Activated CD4-positive, alpha-beta memory T cell treated with anti-CD3 and anti-CD28 coated beads, Interleukin-2, amount 10 ng/mL, durations not matched to agents 7 days and 5 days (primary cell): Measurements from ENCODE around the gene ATOH8. TPM values are rescaled to one million over a fixed set of nuclear protein-coding genes. Genes with fewer than 3 reads are reported as not detected.

Experiments used
- CTCF ChIA-PET: fragments of 350-600 bp; sonication (Branson Sonifier 250); formaldehyde crosslinking; loops from one replicate; lab custom pipeline; 2021; ENCODE audit warnings: antibody characterized with exemption, inconsistent platforms; lab: Charles Lee
- POLR2A ChIA-PET: fragments of 350-600 bp; sonication (Branson Sonifier 250); formaldehyde crosslinking; loops from one replicate; lab custom pipeline; 2021; ENCODE audit warnings: antibody characterized with exemption; lab: Charles Lee
- DNase-seq: peaks from one replicate; pipeline ENCODE4 v3.0.0-alpha.2; 2020
- H3K27ac Mint-ChIP-seq: one replicate; pipeline ENCODE4 v1.8.0; 2021; ENCODE audit warnings: mild to moderate bottlenecking, mixed read lengths
- H3K27me3 Mint-ChIP-seq: one replicate; pipeline ENCODE4 v1.8.0; 2021; ENCODE audit warnings: mixed read lengths
- H3K36me3 Mint-ChIP-seq: one replicate; pipeline ENCODE4 v1.8.0; 2021; ENCODE audit warnings: low read depth, mixed read lengths
- H3K4me1 Mint-ChIP-seq: one replicate; pipeline ENCODE4 v1.8.0; 2021; ENCODE audit warnings: mixed read lengths
- H3K4me3 Mint-ChIP-seq: one replicate; pipeline ENCODE4 v1.8.0; 2021; ENCODE audit warnings: mild to moderate bottlenecking, mixed read lengths
- H3K9me3 Mint-ChIP-seq: one replicate; pipeline ENCODE4 v1.8.0; 2021; ENCODE audit warnings: mixed read lengths
- total RNA-seq, 2 experiments: library from RNA; stranded (reverse); gene quantifications; one replicate each; pipeline ENCODE4 v1.2.3, GENCODE V29; 2021

The ATOH8 gene
- total RNA-seq, 2 experiments from 2014 or later: 0.55 to 0.78 TPM

GRCh38 chr2:85731606-85732005 lies 22.2 kb upstream of the ATOH8 start:
- no peak overlapping the region for H3K4me3 Mint-ChIP-seq
- no peaks in the 10 kb centered on the region for H3K9me3 Mint-ChIP-seq
- no peak for DNase-seq
- ChIA-PET POLR2A (no interaction called here), CTCF (interaction anchor here (1.3 kb wide), 1 partner anchor 82 kb away, joined by 3 read pairs; no protein-coding TSS in a partner anchor)
- no peak overlapping the region for H3K27ac Mint-ChIP-seq
- peaks cover 34% of the 10 kb centered on the region for H3K27me3 Mint-ChIP-seq
- peaks cover 9% of the 10 kb centered on the region for H3K4me1 Mint-ChIP-seq
- H3K36me3 Mint-ChIP-seq: no peaks in the 10 kb centered on the region

GRCh38 chr2:85732467-85733120 lies 21.2 kb upstream of the ATOH8 start:
- CTCF ChIA-PET: interaction anchor here (1.3 to 1.6 kb wide), 3 partner anchors 19 to 81 kb away, joined by 3 read pairs; no protein-coding TSS in a partner anchor
- no peak overlapping the region for H3K4me3 Mint-ChIP-seq

GRCh38 chr2:85733121-85733960 lies 20.4 kb upstream of the ATOH8 start:
- ChIA-PET POLR2A (no interaction called here), CTCF (interaction anchor here (1.3 to 1.6 kb wide), 3 partner anchors 18 to 54 kb away, joined by 3 read pairs; no protein-coding TSS in a partner anchor)
- Mint-ChIP-seq H3K27ac (no peak overlapping the region), H3K36me3 (no peaks in the 10 kb centered on the region), H3K27me3 (peaks cover 40% of the 10 kb centered on the region), H3K4me1 (peaks cover 9% of the 10 kb centered on the region), H3K4me3 (no peak overlapping the region), H3K9me3 (no peaks in the 10 kb centered on the region)
- no peak for DNase-seq

More at GRCh38 chr2:85732467-85733120, 21.2 kb upstream of the ATOH8 start:
- H3K4me1 Mint-ChIP-seq: peaks cover 9% of the 10 kb centered on the region
- H3K27ac Mint-ChIP-seq: no peak overlapping the region
- POLR2A ChIA-PET: no interaction called here
- no peaks in the 10 kb centered on the region for H3K9me3 Mint-ChIP-seq
- no peaks in the 10 kb centered on the region for H3K36me3 Mint-ChIP-seq
- peaks cover 39% of the 10 kb centered on the region for H3K27me3 Mint-ChIP-seq
- no peak for DNase-seq

- POLR2A ChIA-PET: no interaction called here
- Mint-ChIP-seq H3K36me3 (no peaks in the 10 kb centered on the region), H3K4me3 (no peak overlapping the region), H3K27me3 (peaks cover 44% of the 10 kb centered on the region), H3K4me1 (peaks cover 9% of the 10 kb centered on the region), H3K9me3 (no peaks in the 10 kb centered on the region), H3K27ac (no peak overlapping the region)
- no peak for DNase-seq
- CTCF ChIA-PET: interaction anchor here (1.3 kb wide), 1 partner anchor 55 kb away, joined by 3 read pairs; no protein-coding TSS in a partner anchor
These were observed 19.8 kb upstream of the ATOH8 start for GRCh38 chr2:85734015-85734414.

- POLR2A ChIA-PET: no interaction called here
- Mint-ChIP-seq H3K9me3 (no peaks in the 10 kb centered on the region), H3K27ac (no peak overlapping the region), H3K27me3 (peaks cover 46% of the 10 kb centered on the region), H3K36me3 (no peaks in the 10 kb centered on the region), H3K4me3 (no peak overlapping the region), H3K4me1 (no peaks in the 10 kb centered on the region)
- no peak for DNase-seq
- CTCF ChIA-PET: interaction anchor here (0.9 kb wide), 1 partner anchor 10 kb away, joined by 3 read pairs; no protein-coding TSS in a partner anchor
These were observed 18.7 kb upstream of the ATOH8 start for GRCh38 chr2:85734942-85735608.

GRCh38 chr2:85735691-85736090 lies 18.1 kb upstream of the ATOH8 start:
- Mint-ChIP-seq H3K4me1 (no peaks in the 10 kb centered on the region), H3K27ac (no peak overlapping the region), H3K9me3 (no peaks in the 10 kb centered on the region), H3K36me3 (no peaks in the 10 kb centered on the region), H3K4me3 (no peak overlapping the region), H3K27me3 (peaks cover 52% of the 10 kb centered on the region)
- POLR2A ChIA-PET: no interaction called here
- no peak for DNase-seq
- CTCF ChIA-PET: interaction anchor here (0.9 kb wide), 1 partner anchor 9 kb away, joined by 3 read pairs; no protein-coding TSS in a partner anchor

- no peaks in the 10 kb centered on the region for H3K9me3 Mint-ChIP-seq
- H3K36me3 Mint-ChIP-seq: no peaks in the 10 kb centered on the region
- POLR2A ChIA-PET: no interaction called here
- H3K4me3 Mint-ChIP-seq: no peak overlapping the region
- H3K4me1 Mint-ChIP-seq: no peaks in the 10 kb centered on the region
- DNase-seq: no peak
- CTCF ChIA-PET: interaction anchor here (0.6 to 1.1 kb wide), 5 partner anchors 10 to 105 kb away, joined by 3 to 4 read pairs (median 4); no protein-coding TSS in a partner anchor
- no peak overlapping the region for H3K27ac Mint-ChIP-seq
- peaks cover 61% of the 10 kb centered on the region for H3K27me3 Mint-ChIP-seq
These were observed 17.1 kb upstream of the ATOH8 start for GRCh38 chr2:85736456-85737355.

- H3K27me3 Mint-ChIP-seq: peaks cover 68% of the 10 kb centered on the region
- CTCF ChIA-PET: interaction anchor here (1.1 kb wide), 1 partner anchor 9 kb away, joined by 4 read pairs; no protein-coding TSS in a partner anchor
These were observed 16.3 kb upstream of the ATOH8 start for GRCh38 chr2:85737481-85737880.

GRCh38 chr2:85737961-85738360 lies 15.8 kb upstream of the ATOH8 start:
- no peaks in the 10 kb centered on the region for H3K36me3 Mint-ChIP-seq
- no peak overlapping the region for H3K4me3 Mint-ChIP-seq
- H3K4me1 Mint-ChIP-seq: no peaks in the 10 kb centered on the region
- H3K27me3 Mint-ChIP-seq: peaks cover 70% of the 10 kb centered on the region
- CTCF ChIA-PET: interaction anchor here (1.1 kb wide), 1 partner anchor 9 kb away, joined by 3 read pairs; no protein-coding TSS in a partner anchor
- no peak overlapping the region for H3K27ac Mint-ChIP-seq
- H3K9me3 Mint-ChIP-seq: no peaks in the 10 kb centered on the region
- POLR2A ChIA-PET: no interaction called here
- DNase-seq: no peak

More at GRCh38 chr2:85737481-85737880, 16.3 kb upstream of the ATOH8 start:
- DNase-seq: no peak
- no peak overlapping the region for H3K4me3 Mint-ChIP-seq
- POLR2A ChIA-PET: no interaction called here
- no peaks in the 10 kb centered on the region for H3K36me3 Mint-ChIP-seq
- H3K4me1 Mint-ChIP-seq: no peaks in the 10 kb centered on the region
- no peak overlapping the region for H3K27ac Mint-ChIP-seq
- no peaks in the 10 kb centered on the region for H3K9me3 Mint-ChIP-seq

GRCh38 chr2:85740193-85740592 lies 13.6 kb upstream of the ATOH8 start:
- H3K27ac Mint-ChIP-seq: no peak overlapping the region
- no peaks in the 10 kb centered on the region for H3K4me1 Mint-ChIP-seq
- POLR2A ChIA-PET: no interaction called here
- H3K4me3 Mint-ChIP-seq: no peak overlapping the region
- DNase-seq: no peak
- H3K36me3 Mint-ChIP-seq: no peaks in the 10 kb centered on the region
- H3K27me3 Mint-ChIP-seq: peaks cover 84% of the 10 kb centered on the region
- CTCF ChIA-PET: interaction anchor here (0.9 to 1.7 kb wide), 4 partner anchors 11 to 149 kb away, joined by 3 to 5 read pairs (median 4); no protein-coding TSS in a partner anchor
- no peaks in the 10 kb centered on the region for H3K9me3 Mint-ChIP-seq

- no peak for DNase-seq
- no peak overlapping the region for H3K27ac Mint-ChIP-seq
- peaks cover 85% of the 10 kb centered on the region for H3K27me3 Mint-ChIP-seq
- H3K4me3 Mint-ChIP-seq: no peak overlapping the region
- ChIA-PET CTCF (interaction anchor here (0.6 to 1.7 kb wide), 5 partner anchors 10 to 175 kb away, joined by 3 to 5 read pairs (median 3); no protein-coding TSS in a partner anchor), POLR2A (no interaction called here)
- no peaks in the 10 kb centered on the region for H3K4me1 Mint-ChIP-seq
- no peaks in the 10 kb centered on the region for H3K9me3 Mint-ChIP-seq
- H3K36me3 Mint-ChIP-seq: no peaks in the 10 kb centered on the region
These were observed 12.5 kb upstream of the ATOH8 start for GRCh38 chr2:85741211-85741832.
